Measurements from ENCODE around the gene GJB4.
"Not testable (repeated sequence)": the region's sequence is repeated elsewhere in the genome, so short reads cannot be mapped to it uniquely, and the experiment has no call there.

Gene GJB4

DNA sequence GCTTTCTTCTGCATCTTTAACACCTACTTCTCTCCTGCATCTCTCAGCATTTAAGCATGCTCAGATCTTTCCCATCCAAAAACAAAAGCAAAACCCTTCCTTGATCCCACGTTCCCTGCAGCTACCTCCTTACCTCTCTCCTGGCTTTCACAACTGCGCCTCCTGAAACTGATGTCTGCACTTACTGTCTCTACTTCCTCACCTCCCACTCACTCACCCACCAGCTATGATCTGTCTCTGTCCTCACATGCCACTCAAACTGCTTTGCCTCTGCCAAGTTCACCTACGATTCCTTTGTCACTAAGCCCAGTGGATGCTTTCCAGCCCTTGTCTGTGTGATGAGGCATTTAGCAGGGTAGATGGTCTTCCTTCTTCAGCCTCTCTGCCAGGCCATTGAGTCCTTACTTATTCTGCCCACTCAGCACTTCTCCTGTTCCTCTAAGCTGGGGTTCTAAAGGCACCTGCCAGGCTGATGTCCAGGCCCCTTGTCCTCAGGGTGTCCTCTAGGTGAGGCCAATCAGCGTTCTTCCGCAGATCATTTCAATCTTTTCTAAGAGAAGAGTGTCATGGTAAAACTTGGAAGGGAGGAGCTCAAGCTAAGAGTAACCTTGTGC is 11.5 kb downstream of the GJB4 start:
- FAIRE-seq (no peak), DNase-seq (ENCODE audit: insufficient read length) (no peak)
- TF ChIP-seq POLR2A (IDR thresholded peaks at IDR 0.05; ENCODE audit: low read depth, low read length) (no peak), TAF1 (IDR thresholded peaks at IDR 0.05; ENCODE audit: borderline replicate concordance, low read depth, low read length) (no peak), POLR2AphosphoS5 (IDR thresholded peaks at IDR 0.05; ENCODE audit: low read depth, low read length) (no peak)

DNA sequence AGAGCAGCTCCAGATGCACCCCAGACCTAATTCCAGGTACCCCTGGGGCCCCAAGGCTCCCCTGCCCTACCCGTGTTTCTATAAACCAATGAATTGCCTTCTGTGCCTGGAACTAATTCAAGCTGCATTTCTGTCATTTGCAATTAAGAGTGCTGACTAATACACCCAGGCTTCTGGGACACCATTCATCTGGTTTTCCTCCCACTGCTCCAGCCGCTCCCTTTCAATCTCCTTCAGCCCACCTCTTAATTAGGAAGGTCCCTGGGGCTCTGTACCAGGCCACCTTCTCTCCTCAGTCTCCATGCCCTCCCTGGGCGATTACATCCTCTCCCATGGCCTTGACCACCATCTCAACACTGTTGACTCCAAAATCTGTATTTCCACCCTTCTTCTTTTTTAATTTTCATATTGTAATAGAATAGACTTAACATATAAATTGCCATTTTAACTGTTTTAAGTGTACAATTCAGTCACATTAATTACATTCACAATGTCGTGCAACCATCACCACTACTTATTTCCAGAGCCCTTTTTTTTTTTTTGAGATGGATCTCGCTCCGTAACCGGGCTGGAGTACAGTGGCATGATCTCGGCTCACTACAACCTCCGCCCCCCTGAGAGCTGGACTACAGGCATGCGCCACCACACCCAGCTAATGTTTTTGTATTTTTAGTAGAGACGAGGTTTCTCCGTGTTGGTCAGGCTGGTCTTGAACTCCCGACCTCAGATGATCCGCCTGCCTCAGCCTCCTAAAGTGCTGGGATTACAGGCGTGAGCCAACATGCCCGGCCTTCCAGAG is 12.2 kb downstream of the GJB4 start:
- TF ChIP-seq POLR2A (IDR thresholded peaks at IDR 0.05; ENCODE audit: low read depth, low read length), result no peak
- no peak for TF ChIP-seq TAF1 (IDR thresholded peaks at IDR 0.05; ENCODE audit: borderline replicate concordance, low read depth, low read length)
- TF ChIP-seq POLR2AphosphoS5 (IDR thresholded peaks at IDR 0.05; ENCODE audit: low read depth, low read length), result no peak
- DNase-seq (ENCODE audit: insufficient read length) (no peak), FAIRE-seq (no peak)

DNA sequence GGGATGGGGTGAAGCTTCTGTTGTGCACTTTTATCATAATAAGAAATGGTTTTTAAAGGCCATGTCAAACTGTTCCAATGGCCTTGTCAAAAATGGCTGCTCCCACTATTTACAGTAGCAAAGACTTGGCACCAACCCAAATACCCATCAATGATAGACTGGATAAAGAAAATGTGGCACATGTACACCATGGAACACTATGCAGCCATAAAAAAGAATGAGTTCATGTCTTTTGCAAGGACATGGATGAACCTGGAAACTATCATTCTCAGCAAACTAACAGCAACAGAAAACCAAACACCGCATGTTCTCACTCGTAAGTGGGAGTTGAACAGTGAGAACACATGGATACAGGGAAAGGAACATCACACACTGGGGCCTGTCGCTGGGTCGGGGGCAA is 13.6 kb downstream of the GJB4 start:
- FAIRE-seq; DNase-seq (ENCODE audit: insufficient read length): not testable (repeated sequence)

DNA sequence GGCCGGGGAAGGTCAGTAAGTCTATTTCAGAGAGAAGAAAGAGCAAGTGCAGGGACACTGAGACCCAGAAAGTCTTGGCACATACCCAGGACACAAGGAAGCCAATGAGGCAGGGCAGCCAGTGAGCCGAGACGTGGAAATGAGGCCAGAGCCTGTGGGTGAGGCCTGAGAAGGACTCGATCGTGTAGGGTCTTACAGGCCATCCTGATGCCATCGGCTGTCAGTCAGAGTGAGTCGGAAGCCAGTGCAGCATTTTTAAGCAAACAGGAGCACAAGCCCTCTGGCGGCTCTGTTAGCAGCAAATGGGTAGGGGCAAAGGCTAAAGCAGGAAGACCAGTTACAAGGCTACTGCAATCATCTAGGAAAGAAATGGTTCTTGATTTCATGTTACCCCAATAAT is 15.4 kb downstream of the GJB4 start:
- TF ChIP-seq POLR2A (IDR thresholded peaks at IDR 0.05; ENCODE audit: low read depth, low read length), result no peak
- TF ChIP-seq POLR2AphosphoS5 (IDR thresholded peaks at IDR 0.05; ENCODE audit: low read depth, low read length), result no peak
- FAIRE-seq (no peak), DNase-seq (ENCODE audit: insufficient read length) (no peak)

DNA sequence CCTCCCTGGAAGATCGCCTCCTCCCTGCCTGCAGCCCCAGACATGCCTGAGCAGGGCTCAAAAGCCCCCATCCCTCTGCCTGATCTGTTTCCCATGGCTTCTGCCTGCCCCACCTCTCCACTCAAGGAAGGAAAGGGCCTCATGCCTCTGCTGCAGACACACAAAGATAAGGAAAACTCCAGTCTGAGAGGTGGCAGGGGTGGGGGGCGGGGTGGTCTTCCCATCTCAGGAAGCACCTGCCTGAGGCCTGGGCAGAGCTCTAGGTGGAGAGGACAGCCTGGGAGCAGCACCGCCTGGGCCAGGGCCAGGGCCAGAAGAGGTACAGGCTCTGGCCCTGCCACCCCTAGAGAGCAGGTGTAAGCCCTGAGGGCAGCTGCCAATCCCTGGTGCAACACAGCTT is 17.4 kb downstream of the GJB4 start:
- no peak for TF ChIP-seq TAF1 (IDR thresholded peaks at IDR 0.05; ENCODE audit: borderline replicate concordance, low read depth, low read length)
- no peak for TF ChIP-seq POLR2AphosphoS5 (IDR thresholded peaks at IDR 0.05; ENCODE audit: low read depth, low read length)
- no peak for TF ChIP-seq POLR2A (IDR thresholded peaks at IDR 0.05; ENCODE audit: low read depth, low read length)
- no peak for DNase-seq (ENCODE audit: insufficient read length)

DNA sequence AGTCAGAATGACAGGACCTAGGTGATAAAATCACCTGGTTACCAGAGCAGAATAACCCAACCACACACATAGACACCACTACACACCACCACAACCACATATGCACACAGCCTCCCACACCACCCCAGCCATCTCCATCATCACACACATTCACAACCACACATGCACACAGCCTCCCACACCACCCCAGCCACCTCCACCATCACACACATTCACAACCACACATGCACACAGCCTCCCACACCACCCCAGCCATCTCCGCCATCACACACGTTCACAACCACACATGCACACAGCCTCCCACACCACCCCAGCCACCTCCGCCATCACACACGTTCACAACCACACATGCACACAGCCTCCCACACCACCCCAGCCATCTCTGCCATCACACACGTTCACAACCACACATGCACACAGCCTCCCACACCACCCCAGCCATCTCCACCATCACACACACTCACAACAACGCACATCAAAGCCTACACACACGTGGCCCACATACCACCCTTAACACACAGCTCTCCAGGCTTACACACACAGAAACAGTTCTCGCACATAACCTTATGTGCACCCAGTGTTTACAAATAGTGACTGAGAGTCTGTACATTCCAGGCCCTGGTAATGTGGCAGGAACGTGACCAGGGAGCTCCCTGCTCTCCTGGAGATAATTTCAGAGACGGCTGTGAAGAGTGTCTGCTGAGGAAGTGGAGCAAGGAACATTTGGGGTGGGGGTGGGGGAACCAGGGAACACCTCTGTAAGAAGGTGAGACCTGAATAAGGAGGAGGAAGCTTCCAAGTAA is 18.2 kb downstream of the GJB4 start:
- DNase-seq (ENCODE audit: insufficient read length), result no peak
- TF ChIP-seq TAF1 (IDR thresholded peaks at IDR 0.05; ENCODE audit: borderline replicate concordance, low read depth, low read length), result no peak
- FAIRE-seq, result no peak

More for the DNA sequence above, 17.4 kb downstream of the GJB4 start:
- no peak for FAIRE-seq

DNA sequence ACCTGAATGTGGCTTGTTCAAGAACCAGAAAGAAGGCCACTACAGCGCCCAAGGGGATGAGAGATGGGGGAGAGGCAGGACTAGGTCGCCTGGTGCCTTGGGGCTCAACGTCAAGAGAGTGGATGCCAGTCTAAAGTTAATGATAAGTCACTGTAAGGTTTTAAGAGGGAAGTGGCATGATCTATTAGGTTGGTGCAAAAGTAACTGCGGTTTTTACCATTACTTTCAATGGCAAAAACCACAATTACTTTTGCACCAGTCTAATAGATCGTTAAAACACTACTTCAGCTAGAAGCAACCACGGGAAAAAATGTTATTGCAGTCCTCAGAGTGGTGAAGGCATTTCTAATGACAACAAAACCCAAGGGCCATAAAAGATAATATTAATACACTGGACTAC is 18.8 kb downstream of the GJB4 start:
- TF ChIP-seq TAF1 (IDR thresholded peaks at IDR 0.05; ENCODE audit: borderline replicate concordance, low read depth, low read length) (no peak), POLR2A (IDR thresholded peaks at IDR 0.05; ENCODE audit: low read depth, low read length) (no peak), POLR2AphosphoS5 (IDR thresholded peaks at IDR 0.05; ENCODE audit: low read depth, low read length) (no peak)
- DNase-seq (ENCODE audit: insufficient read length) (no peak), FAIRE-seq (no peak)

DNA sequence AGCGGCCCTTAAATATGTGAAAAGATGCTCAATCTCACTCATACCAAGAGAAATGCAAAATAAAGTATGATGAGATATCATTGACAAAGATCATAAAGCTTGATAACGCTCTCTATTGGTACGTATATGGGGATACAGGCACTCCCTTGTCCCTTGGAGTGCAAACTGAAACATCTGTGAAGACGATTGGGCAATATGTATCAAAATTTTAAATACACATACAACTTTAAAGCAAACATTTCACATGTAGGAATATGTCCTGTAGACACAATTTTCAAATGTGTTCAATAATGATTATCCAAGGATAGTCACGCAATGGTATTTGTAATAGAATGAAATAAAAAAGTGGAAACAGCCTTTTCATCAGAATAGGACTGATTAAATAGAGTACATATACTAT is 19.5 kb downstream of the GJB4 start:
- no peak for TF ChIP-seq TAF1 (IDR thresholded peaks at IDR 0.05; ENCODE audit: borderline replicate concordance, low read depth, low read length)
- TF ChIP-seq POLR2AphosphoS5 (IDR thresholded peaks at IDR 0.05; ENCODE audit: low read depth, low read length), result no peak
- no peak for TF ChIP-seq POLR2A (IDR thresholded peaks at IDR 0.05; ENCODE audit: low read depth, low read length)
- no peak for DNase-seq (ENCODE audit: insufficient read length)

DNA sequence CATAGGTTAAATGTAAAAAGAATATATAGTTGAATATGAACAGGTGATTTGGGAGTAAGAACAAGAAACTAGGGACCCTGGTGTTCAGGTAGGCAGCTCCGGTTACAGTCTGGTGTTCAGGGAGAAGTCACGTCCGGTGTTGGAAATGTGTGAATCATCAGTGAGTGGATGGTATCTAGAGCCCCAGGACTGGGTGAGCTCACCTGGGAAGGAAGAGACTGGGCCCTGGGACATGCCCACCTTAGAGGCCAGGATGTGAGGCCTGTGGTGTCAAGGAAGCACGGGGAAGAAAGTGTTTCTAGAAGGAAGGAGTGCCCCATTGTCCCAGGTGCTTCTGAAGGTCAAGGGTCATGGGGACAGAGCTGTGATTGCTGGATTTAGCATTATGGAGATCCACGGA is 20.0 kb downstream of the GJB4 start:
- no peak for DNase-seq (ENCODE audit: insufficient read length)
- no peak for FAIRE-seq
- TF ChIP-seq POLR2AphosphoS5 (IDR thresholded peaks at IDR 0.05; ENCODE audit: low read depth, low read length) (no peak), POLR2A (IDR thresholded peaks at IDR 0.05; ENCODE audit: low read depth, low read length) (no peak), TAF1 (IDR thresholded peaks at IDR 0.05; ENCODE audit: borderline replicate concordance, low read depth, low read length) (no peak)

More for the DNA sequence above, 19.5 kb downstream of the GJB4 start:
- FAIRE-seq, result no peak

DNA sequence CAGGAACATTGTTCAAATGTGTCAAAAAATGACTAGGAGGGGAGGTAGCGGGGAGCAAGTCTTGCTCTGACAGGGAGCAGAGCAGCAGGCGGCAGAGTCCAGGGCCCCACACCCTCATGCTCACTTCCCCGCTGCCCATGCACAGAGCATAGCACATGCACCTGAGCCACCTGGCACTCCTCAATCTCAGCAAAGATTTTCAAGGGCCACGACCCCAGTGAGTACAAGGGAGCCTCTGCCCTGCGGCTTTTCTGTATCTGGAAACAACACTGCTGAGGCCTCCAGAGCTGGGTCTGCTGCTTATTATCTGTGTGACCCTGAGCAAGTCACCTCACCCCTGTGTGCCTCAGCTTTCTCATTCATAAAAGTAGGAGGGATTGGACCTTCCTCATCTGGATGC is 20.4 kb downstream of the GJB4 start:
- TF ChIP-seq POLR2AphosphoS5 (IDR thresholded peaks at IDR 0.05; ENCODE audit: low read depth, low read length) (no peak), TAF1 (IDR thresholded peaks at IDR 0.05; ENCODE audit: borderline replicate concordance, low read depth, low read length) (no peak), POLR2A (IDR thresholded peaks at IDR 0.05; ENCODE audit: low read depth, low read length) (no peak)
- no peak for DNase-seq (ENCODE audit: insufficient read length)
- no peak for FAIRE-seq

DNA sequence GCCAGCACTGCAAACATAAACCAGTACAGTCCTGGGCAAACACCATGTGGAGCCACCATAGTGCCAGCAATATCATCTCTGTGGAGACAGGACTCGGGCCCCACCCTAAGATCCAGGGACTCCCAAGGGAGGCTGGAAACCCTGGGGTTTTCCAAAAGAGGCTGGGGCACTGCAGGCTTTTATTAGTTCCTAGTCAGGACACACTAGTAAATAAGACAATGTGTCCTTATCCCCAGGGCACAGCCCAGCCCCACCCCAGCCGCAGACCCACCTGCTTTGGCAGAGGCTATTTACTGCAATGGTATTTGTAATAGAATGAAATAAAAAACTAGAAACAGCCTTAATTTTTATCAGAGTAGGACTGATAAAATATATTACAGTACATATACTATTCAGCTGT is 21.0 kb downstream of the GJB4 start:
- FAIRE-seq (no peak), DNase-seq (ENCODE audit: insufficient read length) (no peak)
- TF ChIP-seq TAF1 (IDR thresholded peaks at IDR 0.05; ENCODE audit: borderline replicate concordance, low read depth, low read length), result no peak
- no peak for TF ChIP-seq POLR2A (IDR thresholded peaks at IDR 0.05; ENCODE audit: low read depth, low read length)
- no peak for TF ChIP-seq POLR2AphosphoS5 (IDR thresholded peaks at IDR 0.05; ENCODE audit: low read depth, low read length)

Measured in GM12892 (cell line).